Measurements from ENCODE around the gene DNMBP. TPM values are rescaled to one million over a fixed set of nuclear protein-coding genes. Genes with fewer than 3 reads are reported as not detected.

Gene DNMBP
- total RNA-seq, 1 experiment from 2014 or later: 19.7 TPM

- TF ChIP-seq FOXP4 (CRISPR knock-in tag; IDR thresholded peaks at IDR 0.05) (no peak), SMAD3 (CRISPR knock-in tag; IDR thresholded peaks at IDR 0.05; ENCODE audit: borderline replicate concordance) (no peak), IRF2 (CRISPR knock-in tag; IDR thresholded peaks at IDR 0.05; ENCODE audit: borderline replicate concordance, low read depth) (no peak), ETV6 (CRISPR knock-in tag; IDR thresholded peaks at IDR 0.05) (no peak), TEAD4 (CRISPR knock-in tag; IDR thresholded peaks at IDR 0.05) (no peak), HMGA2 (CRISPR knock-in tag; IDR thresholded peaks at IDR 0.05) (no peak), E2F5 (CRISPR knock-in tag; IDR thresholded peaks at IDR 0.05) (no peak)
Measured at GRCh38 chr10:99875473-99875872, 134.3 kb downstream of the DNMBP start (continued).

GRCh38 chr10:99874341-99875085, 135.2 kb downstream of the DNMBP start:
- POLR2A ChIA-PET: interaction anchor here (0.7 to 1.5 kb wide), 5 partner anchors 9 to 28 kb away, joined by 3 to 5 read pairs (median 3); no protein-coding TSS in a partner anchor
- CTCF ChIA-PET: interaction anchor here (0.7 to 1.5 kb wide), 3 partner anchors 29 to 253 kb away, joined by 3 to 8 read pairs (median 3); no protein-coding TSS in a partner anchor
- no peak for DNase-seq (ENCODE audit: low spot score)
- H3K36me3 Mint-ChIP-seq: peaks cover 39% of the 10 kb centered on the region
- H3K27me3 Mint-ChIP-seq (ENCODE audit: low read depth): no peaks in the 10 kb centered on the region
- TF ChIP-seq ZNF232 (CRISPR knock-in tag; IDR thresholded peaks at IDR 0.05) (no peak), ZMAT4 (CRISPR knock-in tag; IDR thresholded peaks at IDR 0.05) (0 out of 2 replicates have a peak, but pooled peaks have one; percentile 24), TP53 (CRISPR knock-in tag; IDR thresholded peaks at IDR 0.05) (no peak)
- H3K4me3 Mint-ChIP-seq: no peak overlapping the region
- no peak; the same call in 1 of the 2 replicates for ATAC-seq
- H3K9me3 Mint-ChIP-seq: no peaks in the 10 kb centered on the region
- no peaks in the 10 kb centered on the region for H3K4me1 Mint-ChIP-seq
- peak overlapping the region; percentile 51 for H3K27ac Mint-ChIP-seq

GRCh38 chr10:99873846-99874245, 135.9 kb downstream of the DNMBP start:
- ATAC-seq: peak; percentile 13; the same call in 1 of the 2 replicates
- H3K27ac Mint-ChIP-seq: 0 out of 2 replicates have a peak overlapping the region, but pooled peaks have one; percentile 51
- DNase-seq (ENCODE audit: low spot score): no peak
- H3K9me3 Mint-ChIP-seq: no peaks in the 10 kb centered on the region
- POLR2A ChIA-PET: interaction anchor here (1.2 to 1.5 kb wide), 3 partner anchors 10 to 28 kb away, joined by 3 read pairs; no protein-coding TSS in a partner anchor
- peaks cover under 1% of the 10 kb centered on the region; the same call in 1 of the 2 replicates for H3K27me3 Mint-ChIP-seq (ENCODE audit: low read depth)
- peaks cover 32% of the 10 kb centered on the region for H3K36me3 Mint-ChIP-seq
- H3K4me1 Mint-ChIP-seq: no peaks in the 10 kb centered on the region
- CTCF ChIA-PET: interaction anchor here (0.8 to 1.8 kb wide), 2 partner anchors 28 to 172 kb away, joined by 3 to 7 read pairs; no protein-coding TSS in a partner anchor
- H3K4me3 Mint-ChIP-seq: no peak overlapping the region
- no peak for TF ChIP-seq ZBTB21 (CRISPR knock-in tag; IDR thresholded peaks at IDR 0.05; ENCODE audit: borderline replicate concordance)
- no peak for TF ChIP-seq ATF6 (CRISPR knock-in tag; IDR thresholded peaks at IDR 0.05)
- TF ChIP-seq ZNF416 (CRISPR knock-in tag; IDR thresholded peaks at IDR 0.05): no peak
- TF ChIP-seq ZNF281 (CRISPR knock-in tag; IDR thresholded peaks at IDR 0.05): no peak
- no peak for TF ChIP-seq MLX (CRISPR knock-in tag; IDR thresholded peaks at IDR 0.05)
- no peak for TF ChIP-seq AFF4 (CRISPR knock-in tag; IDR thresholded peaks at IDR 0.05; ENCODE audit: borderline replicate concordance)
- no peak for TF ChIP-seq E2F1 (CRISPR knock-in tag; IDR thresholded peaks at IDR 0.05)
